Spleen (tissue), 11 donors: Measurements from ENCODE around the gene PLPP3. TPM values are rescaled to one million over a fixed set of nuclear protein-coding genes. Genes with fewer than 3 reads are reported as not detected.
A peak's percentile ranks its signal among the peaks of the same experiment; 100 is the strongest.

ENCODE experiments used
- DNase-seq: peaks from one replicate; pipeline ENCODE4 v3.0.0-alpha.2; 2020
- H3K27ac ChIP-seq, 8 donors: fragments of 200-600 bp; sonication (generic) in 7 of 8; 1 replicate in 4 of 8; 2 replicates in 4 of 8; pipeline versions ENCODE4 v1.5.0 to v1.8.0; 2016 to 2021; ENCODE audit warnings: inconsistent platforms in 4 of 8, mild to moderate bottlenecking in 4 of 8, moderate library complexity in 1 of 8
- H3K27me3 ChIP-seq, 7 donors: fragments of 200-600 bp; sonication (generic) in 6 of 7; replicated peaks in 1 of 7; 1 replicate in 4 of 7; 2 replicates in 3 of 7; pipeline versions ENCODE4 v1.5.0 to v1.8.0; 2016 to 2021; ENCODE audit warnings: inconsistent platforms in 3 of 7, mild to moderate bottlenecking in 1 of 7
- H3K36me3 ChIP-seq, 6 donors: fragments of 200-600 bp; sonication (generic) in 5 of 6; 1 replicate in 4 of 6; 2 replicates in 2 of 6; pipeline versions ENCODE4 v1.5.0 to v1.8.0; 2016 to 2021; ENCODE audit warnings: inconsistent platforms in 2 of 6
- H3K4me1 ChIP-seq, 6 donors: fragments of 200-600 bp; sonication (generic) in 5 of 6; 1 replicate in 3 of 6; 2 replicates in 3 of 6; pipeline versions ENCODE4 v1.5.0 to v1.8.0; 2016 to 2021; ENCODE audit warnings: inconsistent platforms in 3 of 6
- H3K4me3 ChIP-seq, 8 donors: fragments of 200-600 bp; sonication (generic) in 7 of 8; 1 replicate in 4 of 8; 2 replicates in 4 of 8; pipeline versions ENCODE4 v1.5.0 to v1.8.0; 2016 to 2021; ENCODE audit warnings: inconsistent platforms in 4 of 8, mild to moderate bottlenecking in 4 of 8, moderate library complexity in 2 of 8
- H3K9me3 ChIP-seq, 8 donors: fragments of 200-600 bp; sonication (generic) in 7 of 8; 1 replicate in 4 of 8; 2 replicates in 4 of 8; pipeline versions ENCODE4 v1.5.0 to v1.8.0; 2016 to 2021; ENCODE audit warnings: inconsistent platforms in 4 of 8
- CTCF ChIP-seq, 11 experiments: fragments of 200-600 bp in 7 of 11; fragments of 450-650 bp in 4 of 11; sonication (generic) in 4 of 11; IDR thresholded peaks in 8 of 11; conservative IDR thresholded peaks in 3 of 11; 1 replicate in 7 of 11; 2 replicates in 4 of 11; pipeline versions ENCODE4 v1.4.0 to v1.8.0; 2016 to 2021; ENCODE audit warnings: antibody characterized with exemption in 11 of 11, inconsistent platforms in 4 of 11, mild to moderate bottlenecking in 1 of 11
- POLR2A ChIP-seq, 3 donors: fragments of 450-650 bp; IDR thresholded peaks; one replicate each; pipeline ENCODE4 v1.5.1; 2017; ENCODE audit warnings: antibody characterized with exemption in 3 of 3, mild to moderate bottlenecking in 1 of 3
- POLR2AphosphoS5 ChIP-seq, 3 donors: sonication (generic); formaldehyde crosslinking; IDR thresholded peaks; one replicate each; pipeline ENCODE4 v1.5.1; 2017; ENCODE audit warnings: antibody characterized with exemption in 3 of 3
- WGBS, 5 donors: extraction: QIAGEN DNeasy Blood & Tissue Kit in 3 of 5; methylation state at CpG; one replicate each; pipeline versions ENCODE4 v1.1.5 to v1.1.7; 2013 to 2018; 5-methylcytosine and 5-hydroxymethylcytosine counted together
- intact Hi-C: fragments of 100-400 bp; cut with DNase I; formaldehyde crosslinking; loops from one replicate; pipeline ENCODE4 v1.15.0; 2023; ENCODE audit warnings: low total_unique reads
- polyA plus RNA-seq, 3 donors: library from polyadenylated mRNA; stranded (reverse); fragments of 200-250 nt; gene quantifications; one replicate each; pipeline ENCODE4 v1.2.1, GENCODE V29; 2013
- total RNA-seq, 7 donors: library from RNA; depleted of rRNA in 3 of 7; stranded (reverse); fragments of >200 nt in 3 of 7; fragmentation: NEBNext Ultra II Directional in 4 of 7; extraction: Animal tissue kit (Norgen Biotek cat#: 25700) in 4 of 7; gene quantifications; one replicate each; pipeline versions ENCODE4 v1.1.0 to v1.2.1, GENCODE V29; 2016 to 2021
- donor health status: healthy with polysubstance abuse.
- donor health status: DM: no; HTN: no; CAD: no; lungs with moderate emphysema.
- donor health status: DM: no; HTN: no; CAD: no.
- donor health status: Bipolar disorder and iron deficiency.
- donor health status: healthy.
- donor health status: DM: no; HTN: no; CAD: no.
- donor health status: DM: yes; HTN: yes; CAD: no.

Gene PLPP3
- total and polyA plus RNA-seq, 10 donors = 6.7 to 90.0 (median 55.1) TPM

GRCh38 chr1:56473582-56474270 lies 105.6 kb downstream of the PLPP3 start:
- TF ChIP-seq POLR2A (IDR thresholded peaks at IDR 0.05) = no peak
- 89 to 94% (median 92%) methylated on average over 3 of the region's 3 CpGs for WGBS, 5 donors
- no peaks in the 10 kb centered on the region for H3K36me3 ChIP-seq
- H3K27me3 ChIP-seq = peaks cover 0 to 25% (median 0%) of the 10 kb centered on the region in 7 donors
- intact Hi-C loops = no loop called here
- peak overlapping the region in 1 of 8 donors; percentile 74 for H3K27ac ChIP-seq
- no peak overlapping the region for H3K4me3 ChIP-seq
- H3K4me1 ChIP-seq = peaks cover 28 to 77% (median 69%) of the 10 kb centered on the region in 6 donors
- no peak for DNase-seq
- no peaks in the 10 kb centered on the region for H3K9me3 ChIP-seq

GRCh38 chr1:56472860-56473259 lies 106.5 kb downstream of the PLPP3 start:
- Histone ChIP-seq H3K36me3 (no peaks in the 10 kb centered on the region), H3K4me3 (no peak overlapping the region), H3K27me3 (peaks cover 0 to 17% (median 0%) of the 10 kb centered on the region in 7 donors), H3K27ac (peak overlapping the region in 7 of 8 donors; percentile 24 to 74 (median 58)), H3K9me3 (no peaks in the 10 kb centered on the region), H3K4me1 (peaks cover 23 to 70% (median 64%) of the 10 kb centered on the region in 6 donors)
- DNase-seq = no peak
- 19 to 42% (median 36%) methylated on average over 3 of the region's 3 CpGs for whole genome bisulfite sequencing, 5 donors
- peak in 1 of 3 donors; percentile 43 for TF ChIP-seq POLR2AphosphoS5 (IDR thresholded peaks at IDR 0.05)
- TF ChIP-seq CTCF (IDR thresholded peaks at IDR 0.05 in 8 of 11, conservative IDR thresholded peaks at IDR 0.05 in 3 of 11) = no peak
- TF ChIP-seq POLR2A (IDR thresholded peaks at IDR 0.05) = no peak
- intact Hi-C loops = no loop called here

GRCh38 chr1:56469640-56470371 lies 109.6 kb downstream of the PLPP3 start:
- no peak for TF ChIP-seq POLR2AphosphoS5 (IDR thresholded peaks at IDR 0.05)
- TF ChIP-seq CTCF (IDR thresholded peaks at IDR 0.05 in 8 of 11, conservative IDR thresholded peaks at IDR 0.05 in 3 of 11) = no peak
- no peak for TF ChIP-seq POLR2A (IDR thresholded peaks at IDR 0.05)
- DNase-seq = no peak
- Histone ChIP-seq H3K27ac (peak overlapping the region in 6 of 8 donors; percentile 9 to 78 (median 44)), H3K4me1 (peaks cover 24 to 77% (median 68%) of the 10 kb centered on the region in 6 donors), H3K9me3 (no peaks in the 10 kb centered on the region), H3K4me3 (no peak overlapping the region), H3K27me3 (no peaks in the 10 kb centered on the region), H3K36me3 (no peaks in the 10 kb centered on the region)
- WGBS, 5 donors = 42 to 70% (median 55%) methylated on average over 5 of the region's 5 CpGs
- intact Hi-C loops = no loop called here

GRCh38 chr1:56468518-56468917 lies 110.8 kb downstream of the PLPP3 start:
- WGBS, 5 donors = 79 to 88% (median 84%) methylated on average over 7 of the region's 7 CpGs
- H3K4me3 ChIP-seq = no peak overlapping the region
- no peaks in the 10 kb centered on the region for H3K27me3 ChIP-seq
- peak overlapping the region in 2 of 8 donors; percentile 51 to 65 for H3K27ac ChIP-seq
- H3K9me3 ChIP-seq = no peaks in the 10 kb centered on the region
- intact Hi-C loops = no loop called here
- peaks cover 24 to 74% (median 63%) of the 10 kb centered on the region in 6 donors for H3K4me1 ChIP-seq
- no peak for DNase-seq
- TF ChIP-seq POLR2A (IDR thresholded peaks at IDR 0.05) = no peak
- no peak for TF ChIP-seq CTCF (IDR thresholded peaks at IDR 0.05 in 8 of 11, conservative IDR thresholded peaks at IDR 0.05 in 3 of 11)
- peak in 1 of 3 donors; percentile 56 for TF ChIP-seq POLR2AphosphoS5 (IDR thresholded peaks at IDR 0.05)
- no peaks in the 10 kb centered on the region for H3K36me3 ChIP-seq
